ENCODE results near the gene TLR9. TPM values are rescaled to one million over a fixed set of nuclear protein-coding genes. Genes with fewer than 3 reads are reported as not detected.

The TLR9 gene
- total RNA-seq, 1 experiment from 2014 or later = not detected

DNA sequence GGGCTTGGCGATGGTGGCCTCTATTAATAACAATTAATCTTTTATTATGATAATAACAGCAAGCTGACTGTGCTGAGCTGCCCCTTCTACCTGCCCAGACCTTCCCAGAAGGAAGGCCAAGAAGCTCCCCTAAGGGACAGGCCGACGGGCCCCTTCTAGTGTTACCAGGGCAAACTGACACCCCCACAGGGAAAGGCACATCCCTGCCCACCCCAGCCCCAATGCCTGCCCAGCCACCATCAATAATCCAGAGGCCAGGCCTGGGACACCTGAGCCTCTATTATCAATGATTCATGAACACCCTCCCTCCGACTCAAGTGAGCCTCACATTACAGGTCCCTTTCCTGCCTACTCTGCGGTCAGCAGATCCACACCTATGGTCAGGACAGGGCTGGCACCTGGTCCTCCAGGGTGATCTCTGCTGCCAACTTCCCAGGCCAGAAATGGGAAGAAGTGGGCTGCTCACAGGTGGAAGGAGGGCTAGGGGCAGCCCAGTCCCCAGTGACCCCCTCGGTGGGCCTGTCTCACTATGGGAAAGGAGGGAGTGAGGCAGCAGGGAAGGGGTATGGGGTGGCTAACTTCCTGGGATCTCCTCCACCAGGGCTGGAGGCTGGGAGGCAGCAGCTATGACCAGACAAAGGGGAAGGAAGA, 11.7 kb upstream of the TLR9 start:
- H3K18ac ChIP-seq (ENCODE audit: insufficient read length, low read depth, low read length) = no peak overlapping the region
- H3K79me2 ChIP-seq (ENCODE audit: insufficient read depth, low read length) = peaks cover 5% of the 10 kb centered on the region; the same call in 1 of the 2 replicates
- H2BK120ac ChIP-seq (ENCODE audit: low read depth, low read length, poor library complexity, severe bottlenecking) = no peak overlapping the region
- peak overlapping the region; percentile 61; the same call in 1 of the 2 replicates for H3K14ac ChIP-seq (ENCODE audit: insufficient read depth, low read length)
- peak overlapping the region; percentile 35 to 68; a peak in 4 of 5 replicates for H3K4me3 Mint-ChIP-seq
- no peaks in the 10 kb centered on the region for H4K20me1 ChIP-seq (ENCODE audit: control insufficient read depth, insufficient read depth, insufficient read length)
- H2AFZ ChIP-seq (ENCODE audit: low read length) = no peak overlapping the region
- no peak overlapping the region for H4K5ac ChIP-seq (ENCODE audit: insufficient read length, low read depth, low read length)
- H3K9ac ChIP-seq (ENCODE audit: extremely low read depth, insufficient read length, low read length) = no peak overlapping the region
- no peak overlapping the region for H3K23ac ChIP-seq (ENCODE audit: insufficient read length, low read depth, low read length)
- no peak overlapping the region for H3K56ac ChIP-seq (ENCODE audit: insufficient read length, low read depth, low read length)
- peaks cover 39 to 47% of the 10 kb centered on the region in 2 experiments for H3K4me1 Mint-ChIP-seq
- H3T11ph ChIP-seq (ENCODE audit: low read length) = no peak overlapping the region
- TF ChIP-seq CTCF (conservative IDR thresholded peaks at IDR 0.05) = no peak
- H3K36me3 Mint-ChIP-seq (ENCODE audit: insufficient read depth in 1 of 3, low read depth in 3 of 3) = peaks cover 0 to 21% (median 17%) of the 10 kb centered on the region in 3 experiments; a peak in 5 of 7 replicates
- no peak overlapping the region for H2AK5ac ChIP-seq (ENCODE audit: insufficient read length, low read length)
- no peaks in the 10 kb centered on the region for H3K79me1 ChIP-seq (ENCODE audit: insufficient read depth, low read depth, low read length, poor library complexity, severe bottlenecking)
- H3K9me3 ChIP-seq (ENCODE audit: control insufficient read depth, low read depth, low read length) = no peaks in the 10 kb centered on the region
- no peak overlapping the region for H4K8ac ChIP-seq (replicated peaks; ENCODE audit: insufficient read length, low read depth, low read length)
- H2BK15ac ChIP-seq (ENCODE audit: low read depth, low read length) = no peak overlapping the region
- peak overlapping the region; percentile 99 for H3K4me2 ChIP-seq (ENCODE audit: insufficient read depth, insufficient read length, low read length)
- H3K9me3 Mint-ChIP-seq = no peaks in the 10 kb centered on the region
- H2BK12ac ChIP-seq (ENCODE audit: insufficient read length, low read depth, low read length) = no peak overlapping the region
- H3K27me3 ChIP-seq (ENCODE audit: insufficient read depth, low read length) = no peaks in the 10 kb centered on the region
- no peak overlapping the region; the same call in 1 of the 2 replicates for H3K4ac ChIP-seq (ENCODE audit: low read depth, low read length)
- H3K27ac ChIP-seq (ENCODE audit: insufficient read length, low read depth, low read length) = no peak overlapping the region
- peaks cover under 1% of the 10 kb centered on the region for H3K27me3 Mint-ChIP-seq (ENCODE audit: low read depth)
- DNase-seq = no peak
- H2BK5ac ChIP-seq (ENCODE audit: insufficient read length, low read length) = no peak overlapping the region
- H2BK20ac ChIP-seq (ENCODE audit: low read depth, low read length, poor library complexity, severe bottlenecking) = no peak overlapping the region
- WGBS (ENCODE audit: extremely low coverage, insufficient read length, low lambda C conversion rate) = no CpG with 5 or more reads among the region's 6 CpGs
- peak overlapping the region; percentile 55 to 63 (median 61); a peak in 3 of 7 replicates for H3K27ac Mint-ChIP-seq
- H4K91ac ChIP-seq (ENCODE audit: insufficient read length, low read depth, low read length) = no peak overlapping the region
- peaks cover 15% of the 10 kb centered on the region for H3K4me1 ChIP-seq (ENCODE audit: insufficient read depth, low read length)
- H3K23me2 ChIP-seq (ENCODE audit: insufficient read length, low read depth, low read length, poor library complexity, severe bottlenecking) = peaks cover 8% of the 10 kb centered on the region
